GM21423 (cell line): ENCODE measurements around the gene JPT1.
"Not testable (repeated sequence)": the region's sequence is repeated elsewhere in the genome, so short reads cannot be mapped to it uniquely, and the experiment has no call there.

Source experiments
- ATAC-seq: cut with Tn5 transposase; IDR thresholded peaks from one replicate; pipeline ENCODE4 v1.9.1; 2021; ENCODE audit warnings: mild to moderate bottlenecking, moderate library complexity; ENCODE audit not compliant: unreplicated experiment

The JPT1 gene

DNA sequence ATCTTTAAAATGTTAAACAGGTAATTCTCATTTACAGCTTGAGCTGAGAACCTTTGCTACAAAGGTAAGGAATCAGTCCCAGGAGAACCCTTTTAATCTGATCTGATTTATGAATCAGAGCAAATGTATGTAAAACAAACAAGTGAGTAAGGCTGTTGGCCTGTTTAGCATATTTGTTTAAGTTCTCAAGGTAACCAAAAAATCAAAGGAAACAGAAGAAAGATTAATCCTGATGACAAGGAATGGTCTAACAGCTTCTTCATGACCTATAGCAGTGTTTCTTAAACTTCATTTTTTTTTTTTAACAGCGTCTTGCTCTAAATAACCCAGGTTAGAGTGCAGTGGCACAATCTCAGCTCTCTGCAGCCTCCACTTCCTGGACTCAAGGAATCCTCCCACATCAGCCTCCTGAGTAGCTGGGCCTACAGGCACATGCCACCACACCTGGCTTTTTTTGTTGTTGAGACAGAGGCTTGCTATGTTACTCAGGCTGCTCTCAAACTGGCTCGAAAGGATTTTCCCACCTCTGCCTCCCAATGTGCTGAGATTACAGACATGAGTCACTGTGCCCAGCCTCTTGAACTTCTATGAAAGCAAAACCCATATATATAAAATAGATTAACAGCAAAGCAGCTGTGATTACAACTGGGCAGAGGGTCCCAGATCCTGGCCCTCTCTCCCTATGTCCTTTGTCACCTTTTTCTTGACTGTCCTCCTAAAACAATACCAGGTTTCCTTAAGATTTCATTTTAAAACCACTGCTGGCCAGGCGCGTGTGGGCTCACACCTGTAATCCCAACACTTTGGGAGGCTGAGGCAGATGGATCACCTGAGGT, 5.1 kb upstream of the JPT1 start:
- ATAC-seq, result no peak

DNA sequence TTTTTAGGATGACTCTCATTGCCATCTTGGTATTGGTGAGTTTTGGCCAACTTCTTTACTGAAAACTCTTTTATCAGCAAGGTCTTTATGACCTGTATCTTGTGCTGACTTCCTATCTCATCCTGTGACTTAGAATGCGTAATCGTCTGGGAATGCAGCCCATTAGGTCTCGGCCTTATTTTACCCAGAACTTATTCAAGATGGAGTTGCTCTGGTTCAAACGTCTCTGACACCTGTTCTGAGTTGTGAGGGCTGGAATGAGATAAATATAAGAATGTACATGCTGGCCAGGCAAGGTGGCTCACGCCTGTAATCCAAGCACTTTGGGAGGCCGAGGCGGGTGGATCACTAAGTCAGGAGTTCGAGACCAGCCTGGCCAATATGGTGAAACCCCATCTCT, 4.2 kb upstream of the JPT1 start:
- ATAC-seq, result not testable (repeated sequence)

DNA sequence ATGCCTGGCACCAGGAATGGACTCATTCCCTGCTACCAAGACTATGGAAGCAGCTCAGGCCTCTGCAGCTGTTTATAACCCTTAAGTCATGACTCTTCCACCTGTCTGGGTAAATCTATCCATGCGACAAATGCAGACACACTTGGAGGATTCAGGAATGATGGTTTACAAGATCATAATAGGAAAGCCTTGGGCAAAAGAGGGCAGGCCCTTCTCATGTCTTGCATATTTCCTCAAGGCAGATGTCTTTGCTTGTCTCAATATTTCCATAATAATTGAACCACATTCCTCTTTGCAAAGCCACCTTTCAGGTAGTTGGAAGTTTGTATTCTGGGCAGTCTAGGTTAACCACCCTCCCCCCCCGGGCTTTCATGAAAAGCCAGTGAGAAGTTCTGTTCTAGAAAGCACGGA, 884 bp upstream of the JPT1 start:
- ATAC-seq, result no peak

- peak; percentile 1 for ATAC-seq
These were observed 525 bp downstream of the JPT1 start for GRCh38 chr17:75153780-75154194.

- ATAC-seq, result no peak
These were observed 1.2 kb downstream of the JPT1 start for GRCh38 chr17:75152922-75153779.

GRCh38 chr17:75152523-75152921, 1.8 kb downstream of the JPT1 start:
- ATAC-seq, result no peak

DNA sequence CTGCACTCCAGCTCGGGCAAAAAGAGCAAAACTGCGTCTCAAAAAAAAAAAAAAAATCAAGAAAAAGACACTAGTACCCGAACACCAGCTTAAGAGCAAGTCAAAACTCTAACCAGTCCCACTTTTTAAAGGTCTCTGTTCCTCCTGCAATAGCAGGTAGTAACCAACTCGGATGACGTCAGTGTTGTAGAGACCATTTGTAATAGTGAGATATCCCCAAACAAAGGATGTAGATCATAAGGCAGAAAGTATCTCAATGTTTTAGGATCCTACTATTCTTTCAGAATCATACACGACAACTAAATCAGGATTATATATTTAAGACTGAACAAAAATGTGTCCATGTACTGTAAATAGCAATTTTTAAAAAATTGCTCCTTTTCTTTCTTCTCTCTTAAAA, 2.4 kb downstream of the JPT1 start:
- ATAC-seq, result no peak

GRCh38 chr17:75147878-75148546, 6.3 kb downstream of the JPT1 start:
- ATAC-seq, result no peak

GRCh38 chr17:75146592-75146991, 7.7 kb downstream of the JPT1 start:
- ATAC-seq, result no peak

DNA sequence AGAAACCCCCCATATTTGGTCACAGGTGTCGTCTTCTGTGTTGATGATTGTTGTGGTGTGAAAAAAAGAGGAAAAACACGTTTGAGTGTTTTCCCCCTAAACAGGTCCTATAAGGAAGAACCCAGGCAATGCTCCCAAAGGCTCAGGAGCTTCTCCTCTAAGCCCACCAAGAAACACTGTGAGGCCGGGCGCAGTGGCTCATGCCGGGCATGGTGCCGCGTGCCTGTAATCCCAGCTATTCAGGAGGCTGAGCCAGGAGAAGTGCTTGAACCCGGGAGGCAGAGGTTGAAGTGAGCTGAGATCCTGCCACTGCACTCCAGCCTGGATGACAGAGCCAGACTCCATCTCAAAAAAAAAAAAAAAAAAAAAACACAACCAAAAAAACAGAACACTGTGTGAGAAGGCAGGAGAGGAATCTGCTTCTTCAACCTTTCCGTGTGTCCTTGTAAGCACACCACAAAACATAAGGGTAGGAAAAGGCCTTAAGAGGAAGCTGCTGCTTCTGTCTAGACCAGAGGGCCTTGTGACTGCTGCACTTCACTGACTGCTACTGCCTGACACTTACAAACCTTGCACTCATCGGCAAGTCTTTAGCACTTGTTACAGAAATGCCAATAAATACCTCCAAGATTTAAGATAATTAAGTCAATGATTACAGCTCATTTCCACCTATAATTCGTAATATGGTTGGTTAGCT, 9.3 kb downstream of the JPT1 start:
- no peak for ATAC-seq

GRCh38 chr17:75142236-75142971, 11.9 kb downstream of the JPT1 start:
- ATAC-seq, result no peak

DNA sequence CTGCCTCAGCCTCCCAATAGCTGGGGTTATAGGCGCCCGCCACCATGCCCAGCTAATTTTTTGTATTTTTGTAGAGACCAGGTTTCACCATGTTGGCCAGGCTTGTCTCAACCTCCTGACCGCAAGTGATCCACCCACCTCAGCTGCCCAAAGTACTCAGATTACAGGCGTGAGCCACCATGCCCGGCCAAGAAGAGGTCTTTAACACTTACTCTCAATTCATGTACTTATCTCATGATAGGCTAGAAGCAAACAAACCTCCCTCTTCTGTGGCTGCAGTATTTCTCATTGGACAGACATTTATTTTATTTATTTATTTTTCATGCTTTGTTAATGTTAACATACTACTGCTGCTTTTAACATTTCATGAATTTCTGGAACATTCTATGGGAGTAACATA, 15.8 kb downstream of the JPT1 start:
- ATAC-seq, result no peak

GRCh38 chr17:75137762-75138161, 16.6 kb downstream of the JPT1 start:
- not testable (repeated sequence) for ATAC-seq

- ATAC-seq, result no peak
These were observed 18.4 kb downstream of the JPT1 start for GRCh38 chr17:75135946-75136345.

- ATAC-seq, result no peak
These were observed 18.9 kb downstream of the JPT1 start for GRCh38 chr17:75135452-75135851.

GRCh38 chr17:75133607-75134347, 20.5 kb downstream of the JPT1 start:
- ATAC-seq, result not testable (repeated sequence)

DNA sequence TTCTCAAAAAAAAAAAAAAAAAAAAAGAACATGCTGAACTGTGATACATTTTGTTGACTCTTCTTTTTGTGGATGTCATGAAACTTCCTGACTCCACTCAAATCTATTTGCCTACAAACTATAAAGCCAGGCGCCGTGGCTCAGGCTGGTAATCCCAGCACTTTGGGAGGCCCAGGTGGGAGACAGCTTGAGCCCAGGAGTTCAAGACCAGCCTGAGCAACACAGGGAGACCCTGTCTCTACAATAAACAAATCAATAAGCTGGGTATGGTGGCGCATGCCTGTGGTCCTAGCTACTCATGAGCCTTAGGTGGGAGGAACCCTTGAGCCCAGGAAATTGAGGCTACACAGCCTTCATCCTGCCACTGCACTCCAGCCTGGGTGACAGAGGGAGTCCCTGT, 21.3 kb downstream of the JPT1 start:
- no peak for ATAC-seq

- not testable (repeated sequence) for ATAC-seq
These were observed 22.0 kb downstream of the JPT1 start for GRCh38 chr17:75132018-75133000.
